ENCODE results near the gene ABCA5.

- TF ChIP-seq MAX (IDR thresholded peaks at IDR 0.05) (no peak), TAF1 (IDR thresholded peaks at IDR 0.05; ENCODE audit: low read depth) (no peak), TCF12 (IDR thresholded peaks at IDR 0.05; ENCODE audit: low read depth) (no peak), REST (IDR thresholded peaks at IDR 0.05; ENCODE audit: low read depth) (no peak), ZBTB7A (IDR thresholded peaks at IDR 0.05; ENCODE audit: low read depth) (no peak), CEBPB (IDR thresholded peaks at IDR 0.05) (no peak), EP300 (IDR thresholded peaks at IDR 0.05; ENCODE audit: borderline replicate concordance) (no peak), NFIC (IDR thresholded peaks at IDR 0.05) (no peak)
Measured at GRCh38 chr17:69218986-69219385, 107.9 kb downstream of the ABCA5 start.
